SU-DHL-6 (cell line): ENCODE results near the gene MPV17L.
"Not testable (repeated sequence)": the region's sequence is repeated elsewhere in the genome, so short reads cannot be mapped to it uniquely, and the experiment has no call there.

ENCODE experiments used
- H2AFZ ChIP-seq: fragments of 200-600 bp; sonication (generic); 2 replicates; pipeline ENCODE4 v1.6.1; 2014; ENCODE audit warnings: low read depth, mild to moderate bottlenecking, moderate library complexity, mixed read lengths, antibody characterized with exemption, low read length; ENCODE audit not compliant: severe bottlenecking
- H3F3A ChIP-seq: fragments of 200-600 bp; shearing (Covaris generic); 2 replicates; pipeline ENCODE4 v1.6.0; 2016; ENCODE audit warnings: antibody characterized with exemption, mild to moderate bottlenecking; ENCODE audit not compliant: insufficient read depth
- H3K27ac ChIP-seq: fragments of 200-600 bp; sonication (generic); 2 replicates; pipeline ENCODE4 v1.5.1; 2016; ENCODE audit warnings: low read depth, mild to moderate bottlenecking, low read length, moderate library complexity, mixed read lengths
- H3K27me3 ChIP-seq: fragments of 200-600 bp; sonication (generic), shearing (Covaris generic); 2 replicates; pipeline ENCODE4 v1.6.0; 2014; ENCODE audit warnings: mild to moderate bottlenecking, low read length
- H3K36me3 ChIP-seq: fragments of 200-600 bp; sonication (generic); 2 replicates; pipeline ENCODE4 v1.6.1; 2014; ENCODE audit warnings: mild to moderate bottlenecking, low read length, mixed read lengths
- H3K4me2 ChIP-seq: fragments of 300-600, 200-600 bp; shearing (Covaris generic), sonication (generic); 2 replicates; pipeline ENCODE4 v1.6.0; 2014; ENCODE audit warnings: low read length, low read depth, mild to moderate bottlenecking; ENCODE audit not compliant: poor library complexity, severe bottlenecking
- H3K4me3 ChIP-seq: fragments of 200-600 bp; sonication (generic); 2 replicates; pipeline ENCODE4 v1.5.1; 2014; ENCODE audit warnings: antibody characterized with exemption, low read length, mild to moderate bottlenecking, mixed read lengths; ENCODE audit not compliant: insufficient read depth, poor library complexity, severe bottlenecking
- H3K79me2 ChIP-seq: fragments of 200-600 bp; sonication (generic); 2 replicates; pipeline ENCODE4 v1.6.1; 2014; ENCODE audit warnings: mild to moderate bottlenecking, low read length, moderate library complexity; ENCODE audit not compliant: insufficient read depth
- H3K9ac ChIP-seq: fragments of 200-600 bp; sonication (generic); 2 replicates; pipeline ENCODE4 v1.7.0; 2014; ENCODE audit warnings: mild to moderate bottlenecking, low read length
- H3K9me2 ChIP-seq: fragments of 200-600 bp; sonication (generic); replicated peaks from 2 replicates; pipeline ENCODE4 v1.6.1; 2014; ENCODE audit warnings: low read length; ENCODE audit not compliant: insufficient read depth
- H3K9me3 ChIP-seq: fragments of 200-600 bp; sonication (generic); 2 replicates; pipeline ENCODE4 v1.6.1; 2014; ENCODE audit warnings: low read length, mixed read lengths; ENCODE audit not compliant: insufficient read depth
- H4K20me1 ChIP-seq: fragments of 200-600 bp; sonication (generic); 2 replicates; pipeline ENCODE4 v1.6.1; 2014; ENCODE audit warnings: low read depth, mild to moderate bottlenecking, antibody characterized with exemption, low read length, moderate library complexity, mixed read lengths
- CTCF ChIP-seq: fragments of 200-600 bp; sonication (generic); IDR thresholded peaks from one replicate; pipeline ENCODE4 v1.5.1; 2017; ENCODE audit warnings: antibody characterized with exemption, mild to moderate bottlenecking, low read length, moderate library complexity; ENCODE audit not compliant: insufficient read depth, poor library complexity, severe bottlenecking
- EZH2phosphoT487 ChIP-seq: fragments of 200-600 bp; sonication (generic), shearing (Covaris generic); conservative IDR thresholded peaks from 2 replicates; pipeline ENCODE4 v1.6.1; 2018; ENCODE audit warnings: mild to moderate bottlenecking, antibody characterized with exemption, low read length, moderate library complexity, mixed read lengths

Gene MPV17L

GRCh38 chr16:15398618-15399316 lies 3.2 kb downstream of the MPV17L start:
- H2AFZ ChIP-seq: no peak overlapping the region
- no peaks in the 10 kb centered on the region for H3F3A ChIP-seq
- H4K20me1 ChIP-seq: no peaks in the 10 kb centered on the region
- no peak overlapping the region for H3K4me2 ChIP-seq
- no peaks in the 10 kb centered on the region for H3K27me3 ChIP-seq
- TF ChIP-seq CTCF (no peak), EZH2phosphoT487 (no peak)
- no peaks in the 10 kb centered on the region for H3K9me2 ChIP-seq
- no peaks in the 10 kb centered on the region for H3K79me2 ChIP-seq
- no peak overlapping the region for H3K27ac ChIP-seq
- H3K36me3 ChIP-seq: no peaks in the 10 kb centered on the region
- H3K9me3 ChIP-seq: no peaks in the 10 kb centered on the region
- H3K4me3 ChIP-seq: no peak overlapping the region
- no peak overlapping the region for H3K9ac ChIP-seq

- TF ChIP-seq EZH2phosphoT487: no peak
- H4K20me1 ChIP-seq: no peaks in the 10 kb centered on the region
These were observed 3.8 kb downstream of the MPV17L start for GRCh38 chr16:15399317-15399716.

GRCh38 chr16:15400314-15400713 lies 4.8 kb downstream of the MPV17L start:
- H3K36me3 ChIP-seq, H3K9me2 ChIP-seq, H2AFZ ChIP-seq, H3K4me3 ChIP-seq, H3K27ac ChIP-seq, H3F3A ChIP-seq, H3K27me3 ChIP-seq, H4K20me1 ChIP-seq, H3K9me3 ChIP-seq, H3K9ac ChIP-seq, H3K79me2 ChIP-seq, H3K4me2 ChIP-seq: not testable (repeated sequence)

More at GRCh38 chr16:15399317-15399716, 3.8 kb downstream of the MPV17L start:
- Histone ChIP-seq H2AFZ (no peak overlapping the region), H3K36me3 (no peaks in the 10 kb centered on the region), H3F3A (no peaks in the 10 kb centered on the region), H3K27me3 (no peaks in the 10 kb centered on the region), H3K79me2 (no peaks in the 10 kb centered on the region), H3K27ac (no peak overlapping the region), H3K9me2 (no peaks in the 10 kb centered on the region), H3K9ac (no peak overlapping the region), H3K4me2 (no peak overlapping the region), H3K9me3 (no peaks in the 10 kb centered on the region), H3K4me3 (no peak overlapping the region)

- H3K9me2 ChIP-seq: no peaks in the 10 kb centered on the region
- no peak overlapping the region for H3K27ac ChIP-seq
- no peaks in the 10 kb centered on the region for H3K79me2 ChIP-seq
- no peaks in the 10 kb centered on the region for H4K20me1 ChIP-seq
- H3K36me3 ChIP-seq: no peaks in the 10 kb centered on the region
- no peaks in the 10 kb centered on the region for H3K27me3 ChIP-seq
- TF ChIP-seq CTCF: no peak
- no peak overlapping the region for H2AFZ ChIP-seq
- no peak overlapping the region for H3K4me3 ChIP-seq
- H3K4me2 ChIP-seq: no peak overlapping the region
- H3F3A ChIP-seq: no peaks in the 10 kb centered on the region
- no peaks in the 10 kb centered on the region for H3K9me3 ChIP-seq
- H3K9ac ChIP-seq: no peak overlapping the region
These were observed 6.4 kb downstream of the MPV17L start for GRCh38 chr16:15401972-15402371.
